GM12875 (cell line): Measurements from ENCODE around the gene BTBD9.
A peak's percentile ranks its signal among the peaks of the same experiment; 100 is the strongest.

ENCODE experiments used
- H3K4me3 ChIP-seq: one replicate; pipeline ENCODE4 v1.5.1; 2011; ENCODE audit warnings: low read depth, low read length, control low read depth
- TF ChIP-seq, protein P1 (sequence below): IDR thresholded peaks from 2 replicates; pipeline ENCODE4 v1.5.1; 2011; ENCODE audit warnings: low read depth, mild to moderate bottlenecking, control low read depth, inconsistent platforms, low read length, moderate library complexity, borderline replicate concordance; ENCODE audit not compliant: insufficient read depth

Gene BTBD9

DNA sequence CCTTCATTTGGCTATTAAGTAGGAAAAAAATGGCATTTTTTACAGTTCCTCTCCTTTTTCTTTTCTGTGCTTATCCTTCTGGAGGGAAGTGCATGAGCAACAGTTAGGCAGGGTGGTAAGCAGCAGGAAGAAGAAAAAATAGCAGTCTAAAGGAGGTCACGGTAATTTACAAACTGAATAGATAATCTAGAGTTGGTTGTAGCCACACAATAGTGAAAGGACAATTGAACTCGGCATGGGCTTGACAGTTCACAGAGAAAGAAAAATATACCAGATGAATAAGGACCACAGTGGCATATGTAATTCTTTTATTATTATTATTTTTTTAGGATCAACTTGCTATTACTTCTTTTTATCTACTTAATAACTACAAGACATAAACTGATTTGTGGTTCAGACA, 358.6 kb downstream of the BTBD9 start:
- TF ChIP-seq, protein P1, sequence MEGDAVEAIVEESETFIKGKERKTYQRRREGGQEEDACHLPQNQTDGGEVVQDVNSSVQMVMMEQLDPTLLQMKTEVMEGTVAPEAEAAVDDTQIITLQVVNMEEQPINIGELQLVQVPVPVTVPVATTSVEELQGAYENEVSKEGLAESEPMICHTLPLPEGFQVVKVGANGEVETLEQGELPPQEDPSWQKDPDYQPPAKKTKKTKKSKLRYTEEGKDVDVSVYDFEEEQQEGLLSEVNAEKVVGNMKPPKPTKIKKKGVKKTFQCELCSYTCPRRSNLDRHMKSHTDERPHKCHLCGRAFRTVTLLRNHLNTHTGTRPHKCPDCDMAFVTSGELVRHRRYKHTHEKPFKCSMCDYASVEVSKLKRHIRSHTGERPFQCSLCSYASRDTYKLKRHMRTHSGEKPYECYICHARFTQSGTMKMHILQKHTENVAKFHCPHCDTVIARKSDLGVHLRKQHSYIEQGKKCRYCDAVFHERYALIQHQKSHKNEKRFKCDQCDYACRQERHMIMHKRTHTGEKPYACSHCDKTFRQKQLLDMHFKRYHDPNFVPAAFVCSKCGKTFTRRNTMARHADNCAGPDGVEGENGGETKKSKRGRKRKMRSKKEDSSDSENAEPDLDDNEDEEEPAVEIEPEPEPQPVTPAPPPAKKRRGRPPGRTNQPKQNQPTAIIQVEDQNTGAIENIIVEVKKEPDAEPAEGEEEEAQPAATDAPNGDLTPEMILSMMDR = no peak
- no peak overlapping the region for H3K4me3 ChIP-seq

DNA sequence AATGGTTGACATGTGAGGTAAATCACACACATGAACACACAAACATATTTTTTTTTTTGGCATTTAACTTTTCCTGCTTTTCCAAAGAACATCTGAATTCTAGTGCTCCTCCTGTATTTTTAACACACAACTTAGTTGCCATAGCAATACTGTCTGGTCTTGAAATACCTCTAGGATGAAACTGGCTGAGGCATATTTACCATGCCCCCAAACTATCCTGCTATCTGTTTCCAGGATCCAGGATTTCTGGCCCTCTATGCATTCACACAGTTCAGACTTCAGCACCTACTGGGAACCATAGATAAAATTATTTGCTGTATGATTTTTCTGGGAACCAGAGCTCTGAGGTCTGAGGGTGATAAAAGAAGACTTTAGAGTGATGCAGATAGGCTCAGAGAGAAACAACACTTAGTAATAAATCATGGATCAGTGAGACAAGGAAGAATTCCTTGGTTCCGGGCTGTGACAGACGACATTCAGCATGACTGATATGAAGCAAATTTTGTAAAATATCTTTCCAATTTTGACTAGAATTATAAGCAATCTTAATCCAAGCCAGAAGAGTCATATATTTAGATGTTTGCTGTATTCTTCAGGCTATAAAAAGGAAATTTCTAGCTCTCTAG, 359.7 kb downstream of the BTBD9 start:
- TF ChIP-seq, protein P1 = no peak
- no peak overlapping the region for H3K4me3 ChIP-seq

DNA sequence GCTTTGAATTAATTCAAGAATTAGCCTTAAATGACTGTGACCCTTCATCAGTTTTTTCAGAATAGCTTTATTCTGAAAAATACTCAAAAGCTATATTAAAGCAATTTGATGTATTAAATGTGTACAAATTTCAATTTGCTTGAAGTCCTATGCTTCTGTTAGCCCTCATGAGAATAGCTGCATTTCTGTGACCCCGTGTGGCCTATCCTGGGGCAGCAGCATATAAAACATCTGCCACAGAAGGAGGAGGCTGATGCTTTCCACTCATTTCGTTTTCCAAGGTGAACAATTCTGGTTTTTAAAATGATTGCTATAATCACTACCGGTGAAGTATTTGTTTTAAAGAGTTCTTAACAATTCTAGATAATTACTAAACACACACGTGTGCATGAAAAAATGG, 360.3 kb downstream of the BTBD9 start:
- TF ChIP-seq, protein P1 = 0 out of 2 replicates have a peak, but pooled peaks have one; percentile 4
- no peak overlapping the region for H3K4me3 ChIP-seq

DNA sequence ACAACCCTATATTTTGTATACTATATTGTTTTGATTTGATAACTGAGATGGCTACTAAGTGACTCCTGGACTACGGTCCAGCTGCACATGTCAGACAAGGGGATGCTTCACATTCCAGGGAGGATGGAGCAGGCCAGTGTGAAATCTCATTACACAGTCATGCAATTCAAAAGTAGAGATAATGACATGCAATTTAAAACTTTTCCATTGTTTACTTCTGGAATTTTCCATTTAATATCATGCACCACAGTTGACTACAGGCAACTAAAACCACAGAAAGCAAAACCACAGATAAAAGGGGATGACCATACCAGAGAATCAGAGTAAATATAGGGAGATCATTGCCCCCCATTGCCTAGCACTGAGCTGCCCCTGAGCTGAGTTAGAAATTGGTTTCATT, 366.4 kb downstream of the BTBD9 start:
- no peak overlapping the region for H3K4me3 ChIP-seq
- TF ChIP-seq, protein P1 = no peak

DNA sequence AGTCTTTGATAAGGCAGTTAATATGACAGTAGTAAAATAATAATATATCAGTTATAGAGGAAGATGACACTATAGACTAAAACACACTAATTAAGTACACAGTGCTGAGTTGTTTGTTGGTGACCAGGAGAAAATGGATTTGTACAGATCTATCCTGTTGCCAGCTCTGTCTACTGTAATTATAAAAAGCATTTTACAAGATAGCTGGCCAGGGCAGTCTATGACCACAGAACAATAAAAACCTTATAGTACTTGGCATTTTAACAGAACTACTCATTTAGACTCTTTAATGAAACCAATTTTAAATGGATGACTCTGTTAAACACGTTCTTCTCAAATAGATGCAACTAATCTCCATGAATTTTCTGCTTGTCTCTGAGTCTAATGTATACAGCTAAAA, 367.5 kb downstream of the BTBD9 start:
- TF ChIP-seq, protein P1 = no peak
- no peak overlapping the region for H3K4me3 ChIP-seq

DNA sequence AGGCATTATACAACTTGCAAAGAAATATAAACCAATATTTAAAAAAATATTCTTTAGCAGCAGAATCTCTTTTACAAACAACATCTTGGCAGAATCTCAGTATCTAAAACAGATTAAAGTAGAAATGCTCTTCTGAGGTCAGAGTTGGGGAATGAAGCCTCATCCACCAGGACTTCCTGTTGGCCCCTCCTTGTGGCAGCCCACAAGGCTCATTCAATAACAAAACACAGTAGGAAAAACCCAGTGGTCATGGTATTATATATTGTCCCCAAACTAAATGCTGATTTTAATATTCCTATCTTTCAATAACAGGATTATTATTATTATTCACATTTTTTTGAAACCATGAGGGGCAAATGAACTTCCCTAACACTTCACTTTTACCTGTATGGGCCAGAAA, 368.6 kb downstream of the BTBD9 start:
- TF ChIP-seq, protein P1 = no peak
- no peak overlapping the region for H3K4me3 ChIP-seq

DNA sequence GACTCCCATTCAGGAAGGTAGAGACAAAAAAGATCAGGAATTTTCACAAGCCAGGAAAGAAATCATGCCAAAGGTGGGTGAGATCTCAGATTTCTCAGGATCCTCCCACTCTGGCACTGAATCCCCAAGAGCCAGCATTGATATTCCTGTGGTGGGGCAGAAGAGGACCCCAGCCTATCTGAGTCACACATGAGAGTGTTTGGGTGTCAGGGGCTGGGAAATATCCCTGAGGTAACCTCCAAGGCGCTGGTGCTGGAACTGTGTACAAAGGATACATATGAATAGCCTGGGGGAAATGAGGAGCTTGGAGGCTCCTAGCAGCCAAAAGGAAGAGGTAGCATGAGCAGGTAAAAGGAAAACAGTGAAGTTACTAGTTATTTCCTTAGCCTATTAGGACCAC, 369.4 kb downstream of the BTBD9 start:
- TF ChIP-seq, protein P1 = no peak
- no peak overlapping the region for H3K4me3 ChIP-seq
